SK-N-SH (cell line): ENCODE results near the gene ZBED4. TPM values are rescaled to one million over a fixed set of nuclear protein-coding genes. Genes with fewer than 3 reads are reported as not detected.

ENCODE experiments used
- CTCF ChIA-PET: fragments of 300-600, 350-600 bp; formaldehyde crosslinking; extraction: SDS; loops from one replicate; lab custom pipeline; 2021; lab: Yijun Ruan, JAX
- POLR2A ChIA-PET: fragments of 350-600 bp; sonication (Branson Sonifier 250); formaldehyde crosslinking; extraction: SDS; loops from one replicate; lab custom pipeline; 2020; ENCODE audit warnings: antibody characterized with exemption, inconsistent platforms; lab: Yijun Ruan, JAX
- DNase-seq: peaks from one replicate; pipeline ENCODE4 v3.0.0; 2012
- H2AFZ ChIP-seq: fragments of 200-600 bp; sonication (generic); 2 replicates; pipeline ENCODE4 v1.8.1; 2016; ENCODE audit warnings: antibody characterized with exemption, mild to moderate bottlenecking, low read depth
- H3F3A ChIP-seq: fragments of 200-600 bp; sonication (generic); replicated peaks from 2 replicates; pipeline ENCODE3; 2016; ENCODE audit warnings: antibody characterized with exemption, mild to moderate bottlenecking; ENCODE audit not compliant: insufficient read depth
- H3K27ac ChIP-seq, 2 experiments: fragments of 200-500 bp in 1 of 2; fragments of 200-600 bp in 1 of 2; sonication (Bioruptor generic) in 1 of 2; sonication (generic), shearing (Covaris generic) in 1 of 2; 2 replicates each; pipeline versions ENCODE4 v1.5.1 to v1.6.1; 2014 to 2016; ENCODE audit warnings: low read depth in 2 of 2, inconsistent platforms in 1 of 2, low read length in 1 of 2, mild to moderate bottlenecking in 1 of 2, mixed read lengths in 1 of 2
- H3K27me3 ChIP-seq: fragments of 200-600 bp; sonication (generic), shearing (Covaris generic); 2 replicates; pipeline ENCODE4 v1.6.1; 2016; ENCODE audit warnings: mixed run types; ENCODE audit not compliant: insufficient read depth
- H3K36me3 ChIP-seq, 2 experiments: fragments of 200-500 bp in 1 of 2; fragments of 200-600 bp in 1 of 2; sonication (Bioruptor generic) in 1 of 2; sonication (generic) in 1 of 2; replicated peaks in 1 of 2; 2 replicates each; pipeline versions ENCODE3 to v1.5.1; 2014 to 2016; ENCODE audit warnings: low read length in 1 of 2, mild to moderate bottlenecking in 1 of 2; ENCODE audit not compliant: insufficient read depth in 2 of 2, control insufficient read depth in 1 of 2
- H3K4me1 ChIP-seq, 2 experiments: fragments of 200-500 bp in 1 of 2; fragments of 200-600 bp in 1 of 2; sonication (Bioruptor generic) in 1 of 2; sonication (generic), shearing (Covaris generic) in 1 of 2; 2 replicates each; pipeline versions ENCODE4 v1.5.1 to v1.6.1; 2014 to 2016; ENCODE audit warnings: low read depth in 1 of 2, low read length in 1 of 2, mixed run types in 1 of 2; ENCODE audit not compliant: insufficient read depth in 2 of 2, control insufficient read depth in 1 of 2
- H3K4me2 ChIP-seq: fragments of 200-600 bp; sonication (generic), shearing (Covaris generic); 2 replicates; pipeline ENCODE4 v1.6.1; 2017; ENCODE audit warnings: mixed run types
- H3K4me3 ChIP-seq, 2 experiments: fragments of 200-500 bp in 1 of 2; fragments of 200-600 bp in 1 of 2; sonication (Bioruptor generic) in 1 of 2; sonication (generic), shearing (Covaris generic) in 1 of 2; 2 replicates each; pipeline versions ENCODE4 v1.5.1 to v1.8.1; 2014 to 2016; ENCODE audit warnings: low read depth in 2 of 2, inconsistent platforms in 1 of 2, low read length in 1 of 2, mild to moderate bottlenecking in 1 of 2, mixed read lengths in 1 of 2, moderate library complexity in 1 of 2
- H3K79me2 ChIP-seq: fragments of 200-600 bp; sonication (generic); 2 replicates; pipeline ENCODE4 v1.8.1; 2017; ENCODE audit warnings: mild to moderate bottlenecking; ENCODE audit not compliant: insufficient read depth
- H3K9ac ChIP-seq: fragments of 200-600 bp; sonication (generic); 2 replicates; pipeline ENCODE4 v1.6.1; 2017; ENCODE audit warnings: mixed run types
- H3K9me2 ChIP-seq: fragments of 200-600 bp; sonication (generic); 2 replicates; pipeline ENCODE4 v1.6.1; 2017; ENCODE audit warnings: mixed run types
- H3K9me3 ChIP-seq: fragments of 200-600 bp; sonication (generic); 2 replicates; pipeline ENCODE4 v1.6.1; 2017; ENCODE audit warnings: mixed run types, mild to moderate bottlenecking, moderate library complexity
- H4K20me1 ChIP-seq: fragments of 200-600 bp; sonication (generic); 2 replicates; pipeline ENCODE4 v1.6.1; 2017; ENCODE audit warnings: mild to moderate bottlenecking, mixed run types; ENCODE audit not compliant: insufficient read depth
- CHD2 ChIP-seq: fragments of 150-350 bp; IDR thresholded peaks from 2 replicates; pipeline ENCODE4 v1.6.1; 2018; ENCODE audit warnings: low read length; ENCODE audit not compliant: partially characterized antibody
- CTCF ChIP-seq: fragments of 200-600 bp; sonication (generic); IDR thresholded peaks from 2 replicates; pipeline ENCODE4 v1.6.1; 2017; ENCODE audit warnings: antibody characterized with exemption, mild to moderate bottlenecking, moderate library complexity
- EZH2phosphoT487 ChIP-seq: fragments of 200-600 bp; sonication (generic); IDR thresholded peaks from 2 replicates; pipeline ENCODE4 v1.6.1; 2017; ENCODE audit warnings: low read depth, mixed run types, mild to moderate bottlenecking, antibody characterized with exemption, moderate library complexity, borderline replicate concordance
- FOXJ3 ChIP-seq: sonication (generic); formaldehyde crosslinking; IDR thresholded peaks from 2 replicates; pipeline ENCODE4 v1.5.1; 2020; ENCODE audit warnings: mild to moderate bottlenecking, missing genetic modification reagents
- GATA2 ChIP-seq: sonication (generic); formaldehyde crosslinking; IDR thresholded peaks from 2 replicates; pipeline ENCODE4 v1.5.0; 2020; ENCODE audit warnings: mild to moderate bottlenecking, missing genetic modification reagents
- IRF3 ChIP-seq: fragments of 150-350 bp; IDR thresholded peaks from 2 replicates; pipeline ENCODE4 v1.6.1; 2016; ENCODE audit warnings: mild to moderate bottlenecking, low read depth, low read length
- MEF2A ChIP-seq: IDR thresholded peaks from 2 replicates; pipeline ENCODE4 v1.4.0; 2012; ENCODE audit warnings: low read depth, borderline replicate concordance
- PBX3 ChIP-seq: IDR thresholded peaks from 2 replicates; pipeline ENCODE4; 2012
- POLR2AphosphoS5 ChIP-seq: IDR thresholded peaks from 2 replicates; pipeline ENCODE4 v1.6.1; 2012; ENCODE audit warnings: low read depth, low read length
- RAD21 ChIP-seq: IDR thresholded peaks from 2 replicates; pipeline ENCODE4 v1.6.1; 2012; ENCODE audit warnings: mild to moderate bottlenecking, low read length
- SIN3A ChIP-seq: IDR thresholded peaks from 2 replicates; pipeline ENCODE4 v1.6.1; 2012; ENCODE audit warnings: low read depth, mild to moderate bottlenecking, low read length, moderate library complexity, borderline replicate concordance
- TAF1 ChIP-seq: IDR thresholded peaks from 2 replicates; pipeline ENCODE4 v1.6.1; 2012; ENCODE audit warnings: low read depth, mild to moderate bottlenecking, low read length, moderate library complexity, borderline replicate concordance
- TEAD4 ChIP-seq: IDR thresholded peaks from 2 replicates; pipeline ENCODE4 v1.4.0; 2012; ENCODE audit warnings: mild to moderate bottlenecking, borderline replicate concordance; ENCODE audit not compliant: insufficient read depth
- USF1 ChIP-seq: IDR thresholded peaks from 2 replicates; pipeline ENCODE4 v1.4.0; 2012; ENCODE audit warnings: low read depth, borderline replicate concordance
- USF2 ChIP-seq: fragments of 150-350 bp; IDR thresholded peaks from 2 replicates; pipeline ENCODE4 v1.6.1; 2017; ENCODE audit warnings: antibody characterized with exemption, low read length, low read depth, borderline replicate concordance
- YY1 ChIP-seq: IDR thresholded peaks from 2 replicates; pipeline ENCODE4 v1.4.0; 2012; ENCODE audit warnings: low read depth, mild to moderate bottlenecking
- WGBS: methylation state at CpG from one replicate; pipeline ENCODE4 v1.1.6; 2017; ENCODE audit warnings: low lambda C conversion rate; 5-methylcytosine and 5-hydroxymethylcytosine counted together
- polyA plus RNA-seq, 3 experiments: library from polyadenylated mRNA; depleted of rRNA; stranded (reverse); fragments of >200 nt; gene quantifications; 2 replicates each; pipeline ENCODE4 v1.2.3, GENCODE V29; 2012

The ZBED4 gene
- polyA plus RNA-seq, 1 of the 3 experiments (the other 2 are of a cell fraction): 7.9 TPM

GRCh38 chr22:49872347-49872746 is 18.7 kb downstream of the ZBED4 start:
- Histone ChIP-seq H3K27me3 (no peaks in the 10 kb centered on the region), H3K4me3 (no peak overlapping the region), H3F3A (no peaks in the 10 kb centered on the region), H3K9me2 (no peaks in the 10 kb centered on the region), H3K27ac (no peak overlapping the region), H3K36me3 (peaks cover 0 to 23% of the 10 kb centered on the region in 2 experiments), H3K4me1 (no peaks in the 10 kb centered on the region), H3K79me2 (peaks cover 100% of the 10 kb centered on the region), H3K4me2 (no peak overlapping the region), H2AFZ (no peak overlapping the region), H3K9ac (no peak overlapping the region), H3K9me3 (no peaks in the 10 kb centered on the region), H4K20me1 (peaks cover 56% of the 10 kb centered on the region)
- TF ChIP-seq IRF3 (no peak), YY1 (no peak), GATA2 (no peak), FOXJ3 (CRISPR knock-in tag) (no peak), SIN3A (no peak), CTCF (no peak), EZH2phosphoT487 (no peak), PBX3 (no peak), TAF1 (no peak), USF1 (no peak), CHD2 (no peak), RAD21 (no peak), POLR2AphosphoS5 (no peak), USF2 (no peak), MEF2A (no peak), TEAD4 (no peak)
- 95% methylated on average over 7 of the region's 7 CpGs for WGBS
- POLR2A ChIA-PET: no interaction called here
- CTCF ChIA-PET: no interaction called here
- DNase-seq: no peak
